ENCODE results near the gene ATP2C2.

Gene ATP2C2

GRCh38 chr16:84382396-84382795 is 14.1 kb downstream of the ATP2C2 start:
- Histone ChIP-seq H3K36me3 (replicated peaks; ENCODE audit: insufficient read depth, low read length) (no peaks in the 10 kb centered on the region), H3K4me2 (ENCODE audit: low read depth, low read length) (no peak overlapping the region), H3K9me2 (replicated peaks; ENCODE audit: insufficient read depth, low read length) (no peaks in the 10 kb centered on the region), H4K20me1 (ENCODE audit: insufficient read depth, low read length) (no peaks in the 10 kb centered on the region), H3K27ac (ENCODE audit: low read length) (no peak overlapping the region), H3K27me3 (replicated peaks; ENCODE audit: insufficient read depth, low read length) (peaks cover 5% of the 10 kb centered on the region), H3K4me3 (ENCODE audit: low read length) (no peak overlapping the region), H3K79me2 (ENCODE audit: low read length) (no peaks in the 10 kb centered on the region), H3K4me1 (ENCODE audit: low read length) (no peaks in the 10 kb centered on the region), H3F3A (ENCODE audit: insufficient read depth, low read length) (no peaks in the 10 kb centered on the region), H2AFZ (ENCODE audit: low read length) (no peak overlapping the region), H3K9ac (ENCODE audit: low read length) (no peak overlapping the region), H3K9me3 (replicated peaks; ENCODE audit: insufficient read depth, low read length) (no peaks in the 10 kb centered on the region)
- TF ChIP-seq EZH2phosphoT487 (IDR thresholded peaks at IDR 0.05; ENCODE audit: low read length) (no peak), EZH2 (optimal IDR thresholded peaks at IDR 0.05; ENCODE audit: low read depth, low read length) (no peak), CTCF (IDR thresholded peaks at IDR 0.05; ENCODE audit: low read length) (no peak)
- no peak for DNase-seq

GRCh38 chr16:84383106-84383505 is 14.8 kb downstream of the ATP2C2 start:
- H4K20me1 ChIP-seq (ENCODE audit: insufficient read depth, low read length) = no peaks in the 10 kb centered on the region
- no peaks in the 10 kb centered on the region for H3K79me2 ChIP-seq (ENCODE audit: low read length)
- no peak overlapping the region for H3K4me2 ChIP-seq (ENCODE audit: low read depth, low read length)
- no peak overlapping the region for H3K9ac ChIP-seq (ENCODE audit: low read length)
- DNase-seq = no peak
- H3K4me3 ChIP-seq (ENCODE audit: low read length) = no peak overlapping the region
- H3F3A ChIP-seq (ENCODE audit: insufficient read depth, low read length) = no peaks in the 10 kb centered on the region
- H3K36me3 ChIP-seq (replicated peaks; ENCODE audit: insufficient read depth, low read length) = no peaks in the 10 kb centered on the region
- no peaks in the 10 kb centered on the region for H3K9me3 ChIP-seq (replicated peaks; ENCODE audit: insufficient read depth, low read length)
- H3K9me2 ChIP-seq (replicated peaks; ENCODE audit: insufficient read depth, low read length) = no peaks in the 10 kb centered on the region
- H3K27me3 ChIP-seq (replicated peaks; ENCODE audit: insufficient read depth, low read length) = peaks cover 5% of the 10 kb centered on the region
- no peak for TF ChIP-seq EZH2phosphoT487 (IDR thresholded peaks at IDR 0.05; ENCODE audit: low read length)
- no peak overlapping the region for H3K27ac ChIP-seq (ENCODE audit: low read length)
- H2AFZ ChIP-seq (ENCODE audit: low read length) = no peak overlapping the region
- H3K4me1 ChIP-seq (ENCODE audit: low read length) = no peaks in the 10 kb centered on the region

- Histone ChIP-seq H3K79me2 (ENCODE audit: low read length) (no peaks in the 10 kb centered on the region), H3K4me3 (ENCODE audit: low read length) (no peak overlapping the region), H4K20me1 (ENCODE audit: insufficient read depth, low read length) (no peaks in the 10 kb centered on the region), H3K36me3 (replicated peaks; ENCODE audit: insufficient read depth, low read length) (no peaks in the 10 kb centered on the region), H2AFZ (ENCODE audit: low read length) (no peak overlapping the region), H3K9me2 (replicated peaks; ENCODE audit: insufficient read depth, low read length) (no peaks in the 10 kb centered on the region), H3K9me3 (replicated peaks; ENCODE audit: insufficient read depth, low read length) (no peaks in the 10 kb centered on the region), H3K27me3 (replicated peaks; ENCODE audit: insufficient read depth, low read length) (peaks cover under 1% of the 10 kb centered on the region; the same call in 1 of the 2 replicates), H3K4me2 (ENCODE audit: low read depth, low read length) (no peak overlapping the region), H3K27ac (ENCODE audit: low read length) (no peak overlapping the region), H3F3A (ENCODE audit: insufficient read depth, low read length) (no peaks in the 10 kb centered on the region), H3K4me1 (ENCODE audit: low read length) (no peaks in the 10 kb centered on the region), H3K9ac (ENCODE audit: low read length) (no peak overlapping the region)
- no peak for DNase-seq
- TF ChIP-seq EZH2phosphoT487 (IDR thresholded peaks at IDR 0.05; ENCODE audit: low read length) (no peak), CTCF (IDR thresholded peaks at IDR 0.05; ENCODE audit: low read length) (no peak), EZH2 (optimal IDR thresholded peaks at IDR 0.05; ENCODE audit: low read depth, low read length) (no peak)
Observed at GRCh38 chr16:84386047-84386446, 17.7 kb downstream of the ATP2C2 start.

GRCh38 chr16:84387021-84387420 is 18.7 kb downstream of the ATP2C2 start:
- H3K27ac ChIP-seq (ENCODE audit: low read length) = no peak overlapping the region
- H2AFZ ChIP-seq (ENCODE audit: low read length) = no peak overlapping the region
- H3K79me2 ChIP-seq (ENCODE audit: low read length) = no peaks in the 10 kb centered on the region
- H4K20me1 ChIP-seq (ENCODE audit: insufficient read depth, low read length) = no peaks in the 10 kb centered on the region
- H3F3A ChIP-seq (ENCODE audit: insufficient read depth, low read length) = no peaks in the 10 kb centered on the region
- no peak overlapping the region for H3K9ac ChIP-seq (ENCODE audit: low read length)
- DNase-seq = no peak
- H3K4me2 ChIP-seq (ENCODE audit: low read depth, low read length) = no peak overlapping the region
- no peaks in the 10 kb centered on the region for H3K9me2 ChIP-seq (replicated peaks; ENCODE audit: insufficient read depth, low read length)
- H3K36me3 ChIP-seq (replicated peaks; ENCODE audit: insufficient read depth, low read length) = no peaks in the 10 kb centered on the region
- no peak for TF ChIP-seq EZH2phosphoT487 (IDR thresholded peaks at IDR 0.05; ENCODE audit: low read length)
- TF ChIP-seq CTCF (IDR thresholded peaks at IDR 0.05; ENCODE audit: low read length) = no peak
- no peak for TF ChIP-seq EZH2 (optimal IDR thresholded peaks at IDR 0.05; ENCODE audit: low read depth, low read length)
- H3K4me1 ChIP-seq (ENCODE audit: low read length) = no peaks in the 10 kb centered on the region
- H3K27me3 ChIP-seq (replicated peaks; ENCODE audit: insufficient read depth, low read length) = peaks cover 7% of the 10 kb centered on the region; the same call in 1 of the 2 replicates
- no peaks in the 10 kb centered on the region for H3K9me3 ChIP-seq (replicated peaks; ENCODE audit: insufficient read depth, low read length)
- no peak overlapping the region for H3K4me3 ChIP-seq (ENCODE audit: low read length)
